Activated CD8-positive, alpha-beta memory T cell treated with anti-CD3 and anti-CD28 coated beads for 1 hour (primary cell): ENCODE measurements around the gene MRPL1.
"Not testable (repeated sequence)": the region's sequence is repeated elsewhere in the genome, so short reads cannot be mapped to it uniquely, and the experiment has no call there.

Experiments
- DNase-seq, 2 donors: peaks; one replicate each; pipeline ENCODE4 v3.0.0-alpha.2; 2020; ENCODE audit warnings: low read depth in 1 of 2; ENCODE audit errors: extremely low read depth in 1 of 2

MRPL1 gene

GRCh38 chr4:77963004-77963403 lies 100.4 kb downstream of the MRPL1 start:
- DNase-seq, result no peak

DNA sequence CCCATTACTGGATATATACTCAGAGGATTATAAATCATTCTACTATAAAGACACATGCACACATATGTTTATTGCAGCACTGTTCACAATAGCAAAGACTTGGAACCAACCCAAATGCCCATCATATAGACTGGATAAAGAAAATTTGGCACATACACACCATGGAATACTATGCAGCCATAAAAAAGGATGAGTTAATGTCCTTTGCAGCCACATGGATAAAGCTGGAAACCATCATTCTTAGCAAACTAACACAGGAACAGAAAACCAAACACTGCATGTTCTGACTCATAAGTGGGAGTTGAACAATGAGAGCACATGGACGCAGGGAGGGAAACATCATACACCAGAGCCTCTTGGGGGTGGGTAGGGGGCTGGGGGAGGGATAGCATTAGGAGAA lies 111.0 kb downstream of the MRPL1 start:
- not testable (repeated sequence) for DNase-seq

DNA sequence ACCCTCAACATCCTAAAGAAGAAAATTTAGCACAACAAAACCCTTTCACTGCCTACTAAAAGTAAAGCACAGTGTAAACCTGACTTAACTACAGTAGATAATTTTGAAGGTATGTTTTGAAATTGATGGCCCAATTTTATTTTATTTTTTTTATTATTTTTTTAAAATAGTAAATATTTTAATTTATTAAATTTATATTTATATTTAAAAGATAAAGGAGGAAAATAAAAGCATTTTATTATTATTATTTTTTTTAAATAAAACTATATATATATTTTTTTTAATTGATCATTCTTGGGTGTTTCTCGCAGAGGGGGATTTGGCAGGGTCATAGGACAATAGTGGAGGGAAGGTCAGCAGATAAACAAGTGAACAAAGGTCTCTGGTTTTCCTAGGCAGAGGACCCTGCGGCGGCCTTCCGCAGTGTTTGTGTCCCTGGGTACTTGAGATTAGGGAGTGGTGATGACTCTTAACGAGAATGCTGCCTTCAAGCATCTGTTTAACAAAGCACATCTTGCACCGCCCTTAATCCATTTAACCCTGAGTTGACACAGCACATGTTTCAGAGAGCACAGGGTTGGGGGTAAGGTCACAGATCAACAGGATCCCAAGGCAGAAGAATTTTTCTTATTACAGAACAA lies 120.4 kb downstream of the MRPL1 start:
- DNase-seq, result not testable (repeated sequence)

DNA sequence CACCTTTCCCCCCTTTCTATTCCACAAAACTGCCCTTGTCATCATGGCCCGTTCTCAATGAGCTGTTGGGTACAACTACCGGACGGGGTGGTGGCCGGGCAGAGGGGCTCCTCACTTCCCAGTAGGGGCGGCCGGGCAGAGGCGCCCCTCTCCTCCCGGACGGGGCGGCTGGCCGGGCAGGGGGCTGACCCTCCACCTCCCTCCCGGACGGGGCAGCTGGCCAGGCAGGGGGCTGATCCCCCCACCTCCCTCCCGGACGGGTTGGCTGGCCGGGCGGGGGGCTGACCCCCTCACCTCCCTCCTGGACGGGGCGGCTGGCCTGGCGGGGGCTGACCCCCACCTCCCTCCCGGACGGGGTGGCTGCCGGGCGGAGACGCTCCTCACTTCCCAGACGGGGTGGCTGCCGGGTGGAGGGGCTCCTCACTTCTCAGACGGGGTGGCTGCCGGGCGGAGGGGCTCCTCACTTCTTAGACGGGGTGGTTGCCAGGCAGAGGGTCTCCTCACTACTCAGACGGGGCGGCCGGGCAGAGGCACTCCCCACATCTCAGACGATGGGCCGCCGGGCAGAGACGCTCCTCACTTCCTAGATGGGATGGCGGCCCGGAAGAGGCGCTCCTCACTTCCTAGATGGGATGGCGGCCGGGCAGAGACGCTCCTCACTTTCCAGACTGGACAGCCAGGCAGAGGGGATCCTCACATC lies 121.1 kb downstream of the MRPL1 start:
- DNase-seq, result not testable (repeated sequence)

- no peak for DNase-seq
Observed at GRCh38 chr4:77989968-77990367, 127.3 kb downstream of the MRPL1 start.

GRCh38 chr4:77990456-77990855 lies 127.8 kb downstream of the MRPL1 start:
- no peak for DNase-seq

DNA sequence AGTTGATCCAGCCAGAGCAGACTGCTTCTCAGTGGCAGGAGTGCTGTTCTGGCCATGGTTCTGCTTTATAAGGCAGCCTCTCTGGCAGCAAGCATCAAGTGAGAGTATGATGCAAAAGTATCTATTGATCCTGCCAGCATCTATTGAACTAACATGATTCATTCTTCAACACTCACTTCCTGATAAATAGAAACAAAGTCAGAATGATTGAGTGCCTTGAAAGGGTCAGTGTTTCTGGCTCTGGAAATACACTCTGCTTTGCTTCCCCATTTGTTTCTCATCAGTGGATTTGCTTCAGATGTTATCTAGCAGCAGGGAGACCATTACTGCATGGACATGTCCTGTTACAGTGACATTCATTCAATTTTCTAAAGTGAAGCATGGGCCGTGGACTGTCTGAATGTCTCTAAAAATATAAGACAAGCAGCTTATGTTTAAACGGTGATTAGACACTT lies 128.3 kb downstream of the MRPL1 start:
- DNase-seq, result no peak

GRCh38 chr4:77992581-77992980 lies 130.0 kb downstream of the MRPL1 start:
- DNase-seq, result no peak

GRCh38 chr4:77994194-77994721 lies 131.6 kb downstream of the MRPL1 start:
- DNase-seq, result no peak

DNA sequence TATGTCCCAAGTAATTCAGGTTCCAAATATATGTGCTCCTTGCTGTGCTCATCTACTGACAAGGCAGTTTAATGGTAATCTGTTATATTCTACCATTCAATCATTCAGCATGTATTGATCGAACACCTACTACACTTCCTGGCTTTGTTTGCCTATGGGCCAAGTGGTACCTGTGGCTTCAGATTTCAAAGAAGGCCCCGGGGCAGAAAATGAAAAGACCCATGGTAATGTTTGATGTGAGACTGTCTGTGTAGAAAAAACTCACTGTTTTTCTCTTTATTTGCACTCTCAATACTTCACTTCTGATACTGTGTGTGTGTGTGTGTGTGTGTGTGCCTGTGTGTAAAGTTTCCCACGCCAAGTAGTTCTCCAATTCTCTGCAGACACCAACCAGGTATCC lies 133.4 kb downstream of the MRPL1 start:
- DNase-seq, result no peak

DNA sequence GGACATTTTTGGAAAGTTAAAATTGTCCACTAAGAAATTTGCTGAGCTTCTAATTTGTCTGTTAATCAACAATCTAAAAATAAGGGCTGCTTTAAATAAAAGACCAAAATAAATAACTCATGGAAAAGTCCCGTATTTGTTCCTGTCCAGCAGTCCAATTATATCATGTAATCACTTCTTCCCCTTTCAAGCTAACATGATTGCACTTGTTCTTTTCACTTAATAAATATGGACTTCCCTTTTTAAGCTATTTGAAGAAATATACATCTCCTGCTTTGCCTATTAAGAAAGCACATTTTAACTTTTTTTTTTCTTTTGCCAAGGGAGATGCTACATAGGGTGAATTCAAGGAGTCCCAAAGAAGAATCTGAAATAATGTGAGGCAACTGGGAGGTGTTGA lies 138.9 kb downstream of the MRPL1 start:
- DNase-seq, result no peak

- no peak for DNase-seq
Observed at GRCh38 chr4:78002260-78002659, 139.6 kb downstream of the MRPL1 start.
